Trophoblast cell (in vitro differentiated cells and primary cell): ENCODE data around the gene FAM241A.

ENCODE experiments used
- DNase-seq, 2 donors: peaks; one replicate each; pipeline ENCODE4 v3.0.0-alpha.2; 2016
- H2AFZ ChIP-seq: 2 replicates; pipeline ENCODE4 v1.6.1; 2013; ENCODE audit warnings: low read length, moderate library complexity, mild to moderate bottlenecking; ENCODE audit not compliant: insufficient read depth, poor library complexity
- H2AK5ac ChIP-seq: 2 replicates; pipeline ENCODE4 v1.6.1; 2013; ENCODE audit warnings: mild to moderate bottlenecking, low read length
- H2BK120ac ChIP-seq: 2 replicates; pipeline ENCODE4 v1.6.1; 2013; ENCODE audit warnings: low read length, mild to moderate bottlenecking, moderate library complexity; ENCODE audit not compliant: insufficient read depth, poor library complexity
- H2BK12ac ChIP-seq: 2 replicates; pipeline ENCODE4 v1.6.1; 2013; ENCODE audit warnings: mild to moderate bottlenecking, low read length, moderate library complexity
- H2BK5ac ChIP-seq: 2 replicates; pipeline ENCODE4 v1.6.1; 2013; ENCODE audit warnings: low read length, low read depth, moderate library complexity, mild to moderate bottlenecking; ENCODE audit not compliant: poor library complexity
- H3K14ac ChIP-seq: 2 replicates; pipeline ENCODE4 v1.6.1; 2013; ENCODE audit warnings: mild to moderate bottlenecking, low read length
- H3K18ac ChIP-seq: 2 replicates; pipeline ENCODE4 v1.6.1; 2013; ENCODE audit warnings: mild to moderate bottlenecking, low read length
- H3K23ac ChIP-seq: 2 replicates; pipeline ENCODE4 v1.6.1; 2013; ENCODE audit warnings: low read length
- H3K27ac ChIP-seq: 2 replicates; pipeline ENCODE4 v1.5.1; 2013; ENCODE audit warnings: low read depth, mild to moderate bottlenecking, inconsistent platforms, low read length, moderate library complexity
- H3K27me3 ChIP-seq: 2 replicates; pipeline ENCODE4 v1.6.1; 2013; ENCODE audit warnings: inconsistent platforms, mild to moderate bottlenecking, low read length, moderate library complexity; ENCODE audit not compliant: insufficient read depth
- H3K36me3 ChIP-seq, 2 experiments: 1 replicate in 1 of 2; 2 replicates in 1 of 2; pipeline ENCODE4 v1.6.1; 2013; ENCODE audit warnings: low read length in 2 of 2, mild to moderate bottlenecking in 2 of 2, moderate library complexity in 1 of 2; ENCODE audit not compliant: insufficient read depth in 2 of 2, control insufficient read depth in 1 of 2
- H3K4ac ChIP-seq: 2 replicates; pipeline ENCODE4 v1.6.1; 2013; ENCODE audit warnings: low read depth, mild to moderate bottlenecking, low read length, moderate library complexity
- H3K4me1 ChIP-seq, 2 experiments: 1 replicate in 1 of 2; 2 replicates in 1 of 2; pipeline ENCODE4 v1.6.1; 2013; ENCODE audit warnings: low read length in 2 of 2, mild to moderate bottlenecking in 2 of 2, moderate library complexity in 1 of 2; ENCODE audit not compliant: insufficient read depth in 2 of 2, control insufficient read depth in 1 of 2
- H3K4me2 ChIP-seq: 2 replicates; pipeline ENCODE4 v1.6.1; 2013; ENCODE audit warnings: inconsistent platforms, mild to moderate bottlenecking, low read length, moderate library complexity
- H3K4me3 ChIP-seq: 2 replicates; pipeline ENCODE4 v1.5.1; 2013; ENCODE audit warnings: mild to moderate bottlenecking, low read depth, low read length, inconsistent platforms
- H3K79me1 ChIP-seq: one replicate; pipeline ENCODE4 v1.6.1; 2013; ENCODE audit warnings: low read length
- H3K79me2 ChIP-seq: 2 replicates; pipeline ENCODE4 v1.6.1; 2013; ENCODE audit warnings: low read length, mild to moderate bottlenecking; ENCODE audit not compliant: control insufficient read depth, insufficient read depth, poor library complexity
- H3K9ac ChIP-seq: 2 replicates; pipeline ENCODE4 v1.6.1; 2013; ENCODE audit warnings: mild to moderate bottlenecking, low read length
- H3K9me3 ChIP-seq: 2 replicates; pipeline ENCODE4 v1.6.1; 2013; ENCODE audit warnings: low read depth, mild to moderate bottlenecking, control low read depth, inconsistent platforms, low read length; ENCODE audit not compliant: insufficient read depth
- H4K12ac ChIP-seq: 2 replicates; pipeline ENCODE4 v1.6.1; 2013; ENCODE audit warnings: low read depth, mild to moderate bottlenecking, low read length, moderate library complexity
- H4K8ac ChIP-seq: 2 replicates; pipeline ENCODE4 v1.6.1; 2013; ENCODE audit warnings: low read depth, mild to moderate bottlenecking, low read length, moderate library complexity
- H4K91ac ChIP-seq: one replicate; pipeline ENCODE4 v1.6.1; 2013; ENCODE audit warnings: low read depth, mild to moderate bottlenecking, low read length, moderate library complexity
- WGBS: extraction: QIAGEN DNeasy Blood & Tissue Kit; methylation state at CpG from one replicate; pipeline ENCODE4 v1.1.7; 2013; ENCODE audit warnings: missing lambda C conversion rate; ENCODE audit not compliant: insufficient read length, insufficient coverage; ENCODE audit errors: extremely low coverage; 5-methylcytosine and 5-hydroxymethylcytosine counted together

Gene FAM241A

DNA sequence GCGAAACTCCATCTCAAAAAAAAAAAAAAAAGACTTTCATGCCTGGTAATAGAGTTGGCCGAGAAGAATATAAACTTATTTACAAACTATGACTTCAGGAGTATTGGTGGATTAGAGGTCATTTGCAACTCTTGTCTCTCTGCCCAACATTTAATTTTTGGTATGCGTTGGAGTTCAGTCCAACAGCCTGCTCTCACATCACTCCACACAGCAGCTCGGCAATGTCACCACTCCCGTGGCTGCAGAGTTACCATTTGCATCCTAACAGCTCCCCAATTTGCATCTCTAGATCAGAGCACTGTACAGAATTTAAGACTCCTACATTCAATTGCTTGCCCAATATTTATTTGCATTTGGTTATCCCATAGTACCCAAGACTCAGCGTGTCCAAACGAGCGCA lies 45.4 kb downstream of the FAM241A start:
- no peak overlapping the region for H2BK5ac ChIP-seq
- no peak overlapping the region for H4K8ac ChIP-seq
- WGBS: no CpG with 5 or more reads among the region's 8 CpGs
- no peak overlapping the region for H2AFZ ChIP-seq
- H2BK12ac ChIP-seq: no peak overlapping the region
- no peak overlapping the region for H2BK120ac ChIP-seq
- no peak overlapping the region for H3K14ac ChIP-seq
- no peak overlapping the region for H3K27ac ChIP-seq
- no peak overlapping the region for H3K9ac ChIP-seq
- no peak overlapping the region for H4K12ac ChIP-seq
- H3K27me3 ChIP-seq: no peaks in the 10 kb centered on the region
- H3K9me3 ChIP-seq: no peaks in the 10 kb centered on the region
- no peak overlapping the region for H3K4ac ChIP-seq
- H4K91ac ChIP-seq: no peak overlapping the region
- H3K4me1 ChIP-seq: no peaks in the 10 kb centered on the region
- no peak for DNase-seq
- no peak overlapping the region for H2AK5ac ChIP-seq
- H3K4me3 ChIP-seq: no peak overlapping the region
- H3K79me1 ChIP-seq: no peaks in the 10 kb centered on the region
- H3K18ac ChIP-seq: no peak overlapping the region
- H3K36me3 ChIP-seq: no peaks in the 10 kb centered on the region
- no peak overlapping the region for H3K23ac ChIP-seq
- no peak overlapping the region for H3K4me2 ChIP-seq
- H3K79me2 ChIP-seq: no peaks in the 10 kb centered on the region

DNA sequence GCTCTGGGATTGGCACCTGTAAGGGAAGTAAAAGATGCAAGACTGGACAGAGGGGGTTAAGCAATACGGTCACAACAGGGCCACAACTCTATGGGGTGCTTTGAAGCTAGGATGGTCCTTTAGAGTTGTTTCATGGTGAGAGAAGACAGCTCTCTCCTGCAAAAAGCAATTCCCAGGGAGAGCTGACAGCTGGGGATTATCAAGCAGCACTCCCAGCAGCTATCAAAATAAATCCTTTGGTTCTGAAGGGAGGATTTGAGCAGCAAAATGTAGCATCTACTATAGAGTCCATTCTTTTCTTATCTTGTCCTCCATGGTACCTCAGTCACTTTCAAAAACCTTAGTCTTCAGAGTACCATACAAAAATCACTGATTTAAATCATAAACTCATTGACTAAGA lies 51.2 kb downstream of the FAM241A start:
- Histone ChIP-seq H3K18ac (no peak overlapping the region), H4K91ac (no peak overlapping the region), H3K14ac (no peak overlapping the region), H3K9ac (no peak overlapping the region), H2AK5ac (no peak overlapping the region), H3K9me3 (no peaks in the 10 kb centered on the region), H4K8ac (no peak overlapping the region), H2AFZ (no peak overlapping the region), H3K79me1 (no peaks in the 10 kb centered on the region), H3K4ac (no peak overlapping the region), H4K12ac (no peak overlapping the region), H2BK5ac (no peak overlapping the region), H3K4me2 (no peak overlapping the region), H3K79me2 (no peaks in the 10 kb centered on the region), H3K36me3 (no peaks in the 10 kb centered on the region), H2BK120ac (no peak overlapping the region), H3K23ac (no peak overlapping the region), H2BK12ac (no peak overlapping the region), H3K27me3 (no peaks in the 10 kb centered on the region), H3K27ac (no peak overlapping the region), H3K4me3 (no peak overlapping the region), H3K4me1 (no peaks in the 10 kb centered on the region)
- WGBS: no CpG with 5 or more reads among the region's 1 CpG
- DNase-seq: no peak

DNA sequence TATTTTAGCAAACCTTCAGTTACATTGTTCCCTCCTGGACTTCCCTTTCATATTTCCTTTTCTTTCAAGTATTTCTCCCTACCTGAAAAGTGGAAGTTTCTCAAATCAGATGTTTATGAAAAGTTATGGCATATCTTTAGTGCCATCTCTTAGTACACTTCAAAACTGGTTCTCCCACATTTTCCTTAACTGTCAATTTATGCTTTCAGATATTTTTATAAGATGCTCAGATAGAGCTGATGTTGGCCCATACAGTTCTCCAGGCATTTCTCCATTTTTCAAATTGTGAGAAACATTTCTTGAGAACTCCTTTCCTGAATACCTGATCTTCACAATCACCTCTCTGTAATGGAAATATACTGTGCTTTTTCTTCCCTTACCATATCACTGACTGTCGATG lies 53.8 kb downstream of the FAM241A start:
- no peak overlapping the region for H2AFZ ChIP-seq

DNA sequence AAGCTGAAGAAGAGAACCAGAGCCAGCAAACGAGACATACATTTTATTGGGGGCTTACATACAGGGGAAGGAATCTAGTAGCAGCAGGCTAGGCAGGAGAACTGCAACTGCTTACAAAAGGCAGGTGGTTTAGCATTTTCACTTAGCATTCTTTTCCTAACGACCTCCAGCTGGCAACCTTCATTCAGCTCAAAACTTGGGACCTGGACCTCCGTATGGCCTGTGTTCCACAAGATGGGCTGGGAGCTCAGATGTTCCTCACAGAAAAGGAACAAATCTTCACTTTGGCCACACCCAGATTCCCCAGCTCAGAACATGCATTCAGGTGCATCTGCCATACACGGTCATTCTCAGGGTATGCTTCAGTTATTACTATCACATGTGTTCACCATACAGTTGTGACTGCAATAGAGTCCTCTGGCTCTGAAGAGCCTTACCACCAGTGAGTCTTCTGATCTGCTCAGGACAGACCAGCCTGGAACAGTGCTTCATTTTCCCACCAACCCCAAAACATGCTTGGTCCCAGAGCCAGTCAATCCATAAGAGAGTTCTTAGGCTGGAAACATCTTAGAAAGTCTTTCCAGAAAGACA lies 56.8 kb downstream of the FAM241A start:
- H3K9me3 ChIP-seq: no peaks in the 10 kb centered on the region

More for the DNA sequence above, 53.8 kb downstream of the FAM241A start:
- DNase-seq: peak; percentile 35 to 86
- Histone ChIP-seq H2BK5ac (no peak overlapping the region), H2BK120ac (no peak overlapping the region), H3K4me3 (no peak overlapping the region), H3K18ac (no peak overlapping the region), H3K27ac (no peak overlapping the region), H4K12ac (no peak overlapping the region), H3K4ac (no peak overlapping the region), H3K14ac (no peak overlapping the region), H3K27me3 (no peaks in the 10 kb centered on the region), H3K4me2 (no peak overlapping the region), H2AK5ac (no peak overlapping the region), H3K9ac (no peak overlapping the region), H3K4me1 (no peaks in the 10 kb centered on the region), H4K8ac (no peak overlapping the region), H3K23ac (no peak overlapping the region), H3K9me3 (no peaks in the 10 kb centered on the region), H4K91ac (no peak overlapping the region), H3K79me1 (no peaks in the 10 kb centered on the region), H3K79me2 (no peaks in the 10 kb centered on the region), H3K36me3 (no peaks in the 10 kb centered on the region), H2BK12ac (no peak overlapping the region)
- WGBS: no CpG with 5 or more reads among the region's 1 CpG

More for the DNA sequence above, 56.8 kb downstream of the FAM241A start:
- Histone ChIP-seq H3K4me1 (no peaks in the 10 kb centered on the region), H3K27me3 (no peaks in the 10 kb centered on the region), H2BK120ac (no peak overlapping the region), H3K79me2 (no peaks in the 10 kb centered on the region), H3K4me2 (no peak overlapping the region), H3K79me1 (no peaks in the 10 kb centered on the region), H2AFZ (no peak overlapping the region), H3K36me3 (no peaks in the 10 kb centered on the region), H3K23ac (no peak overlapping the region), H2AK5ac (no peak overlapping the region), H3K14ac (no peak overlapping the region), H2BK5ac (no peak overlapping the region), H4K8ac (no peak overlapping the region), H3K27ac (no peak overlapping the region), H3K9ac (no peak overlapping the region), H4K12ac (no peak overlapping the region), H3K18ac (no peak overlapping the region), H4K91ac (no peak overlapping the region), H3K4ac (no peak overlapping the region), H2BK12ac (no peak overlapping the region), H3K4me3 (no peak overlapping the region)
- DNase-seq: no peak
- no CpG with 5 or more reads among the region's 4 CpGs for WGBS
